ENCODE measurements around the gene LYRM1. TPM values are rescaled to one million over a fixed set of nuclear protein-coding genes. Genes with fewer than 3 reads are reported as not detected.

Gene LYRM1
- total and polyA plus RNA-seq, 2 of the 4 experiments (the other 2 are of a cell fraction), result 19.0 to 35.0 TPM

DNA sequence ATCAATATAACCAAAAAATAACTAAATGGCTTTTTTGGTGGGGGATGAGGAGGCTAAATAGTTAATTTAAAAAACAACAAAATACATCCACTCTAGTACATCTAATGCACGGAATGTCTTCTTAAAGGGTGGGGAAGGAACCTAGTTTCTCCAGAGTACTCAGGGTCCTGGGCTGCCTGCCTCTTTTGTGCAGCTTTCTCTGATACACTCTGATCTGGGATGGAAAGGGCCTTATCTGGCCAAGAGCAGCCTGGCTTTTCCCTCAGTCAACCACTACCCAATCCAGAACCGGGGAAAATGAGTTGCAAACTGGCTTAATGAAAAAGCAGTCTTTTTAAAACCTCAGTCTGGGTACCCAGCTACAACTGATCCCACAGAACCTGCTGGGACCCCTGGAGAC, 43.3 kb upstream of the LYRM1 start:
- CTCF ChIA-PET, result no interaction called here

More for the DNA sequence above, 43.3 kb upstream of the LYRM1 start:
- Histone ChIP-seq H2BK5ac (ENCODE audit: low read depth, low read length, poor library complexity, severe bottlenecking) (no peak overlapping the region), H2AK5ac (ENCODE audit: low read depth, low read length) (no peak overlapping the region), H4K5ac (ENCODE audit: low read depth, low read length) (no peak overlapping the region), H3K27ac (ENCODE audit: insufficient read depth, low read length) (no peak overlapping the region), H3K4me3 (ENCODE audit: insufficient read depth, low read depth, low read length) (no peak overlapping the region), H4K91ac (ENCODE audit: insufficient read depth, low read depth, low read length) (no peak overlapping the region), H2BK120ac (ENCODE audit: low read depth, low read length) (no peak overlapping the region), H2BK15ac (ENCODE audit: low read depth, low read length) (no peak overlapping the region), H3K56ac (ENCODE audit: extremely low read depth, insufficient read depth, low read length) (no peak overlapping the region), H3K9me1 (ENCODE audit: insufficient read depth, low read length) (peaks cover 14% of the 10 kb centered on the region), H4K8ac (ENCODE audit: low read depth in 2 of 2, low read length in 2 of 2) (no peak overlapping the region), H3K9me3 (ENCODE audit: control insufficient read depth, insufficient read depth, low read length) (no peaks in the 10 kb centered on the region), H3K14ac (replicated peaks; ENCODE audit: low read depth, low read length) (no peak overlapping the region), H3K4me1 (ENCODE audit: control insufficient read depth, insufficient read depth, low read length) (peaks cover 10% of the 10 kb centered on the region), H2BK20ac (ENCODE audit: low read depth, low read length) (no peak overlapping the region), H2AFZ (replicated peaks; ENCODE audit: low read length, poor library complexity) (no peak overlapping the region), H3K36me3 (ENCODE audit: control insufficient read depth, insufficient read depth, low read length) (peaks cover 38% of the 10 kb centered on the region), H3K4me2 (ENCODE audit: low read depth, low read length) (no peak overlapping the region), H3K9ac (ENCODE audit: low read depth, low read length) (no peak overlapping the region), H3K23ac (ENCODE audit: low read depth, low read length) (no peak overlapping the region), H3K79me1 (ENCODE audit: low read depth in 1 of 2, low read length in 2 of 2) (peaks cover 28 to 73% of the 10 kb centered on the region in 2 experiments), H4K20me1 (ENCODE audit: insufficient read depth, low read length) (no peaks in the 10 kb centered on the region), H3K4ac (ENCODE audit: low read depth, low read length) (no peak overlapping the region), H3K18ac (ENCODE audit: low read depth, low read length) (no peak overlapping the region), H2AK9ac (replicated peaks; ENCODE audit: low read depth, low read length, poor library complexity) (no peak overlapping the region), H3K27me3 (ENCODE audit: control insufficient read depth, insufficient read depth, low read length) (no peaks in the 10 kb centered on the region)
- TF ChIP-seq RFX5 (IDR thresholded peaks at IDR 0.05; ENCODE audit: low read depth, low read length) (no peak), NFE2L2 (IDR thresholded peaks at IDR 0.05; ENCODE audit: low read depth, low read length) (no peak), RAD21 (IDR thresholded peaks at IDR 0.05; ENCODE audit: low read length) (no peak), CHD1 (IDR thresholded peaks at IDR 0.05; ENCODE audit: low read depth, low read length) (no peak), SMC3 (IDR thresholded peaks at IDR 0.05; ENCODE audit: low read depth, low read length) (no peak), BHLHE40 (IDR thresholded peaks at IDR 0.05; ENCODE audit: low read depth, low read length) (no peak)
- TF ChIP-seq, protein P1, sequence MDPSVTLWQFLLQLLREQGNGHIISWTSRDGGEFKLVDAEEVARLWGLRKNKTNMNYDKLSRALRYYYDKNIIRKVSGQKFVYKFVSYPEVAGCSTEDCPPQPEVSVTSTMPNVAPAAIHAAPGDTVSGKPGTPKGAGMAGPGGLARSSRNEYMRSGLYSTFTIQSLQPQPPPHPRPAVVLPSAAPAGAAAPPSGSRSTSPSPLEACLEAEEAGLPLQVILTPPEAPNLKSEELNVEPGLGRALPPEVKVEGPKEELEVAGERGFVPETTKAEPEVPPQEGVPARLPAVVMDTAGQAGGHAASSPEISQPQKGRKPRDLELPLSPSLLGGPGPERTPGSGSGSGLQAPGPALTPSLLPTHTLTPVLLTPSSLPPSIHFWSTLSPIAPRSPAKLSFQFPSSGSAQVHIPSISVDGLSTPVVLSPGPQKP (IDR thresholded peaks at IDR 0.05; ENCODE audit: borderline replicate concordance, low read depth, low read length), result no peak
- POLR2A ChIA-PET (ENCODE audit: unreplicated experiment), result no interaction called here
- intact Hi-C loops (cut with micrococcal nuclease), result no loop called here
- in situ Hi-C loops (cut with MboI; ENCODE audit: low sequenced_read_pairs), result no loop called here
- no peak for DNase-seq
- no peak for ATAC-seq (ENCODE audit: low read depth)
- dilution Hi-C loops (cut with HindIII; ENCODE audit: low sequenced_read_pairs, unreplicated experiment), result no loop called here
- no TSS peak for BruUV-seq (replicated peaks)
- no CpG with 5 or more reads among the region's 2 CpGs for WGBS, 2 experiments (ENCODE audit: extremely low coverage in 2 of 2, insufficient read length in 1 of 2)

All from IMR-90 (cell line).